Renal pelvis (tissue), 4 donors: Measurements from ENCODE around the gene ZNF609. TPM values are rescaled to one million over a fixed set of nuclear protein-coding genes. Genes with fewer than 3 reads are reported as not detected.
A peak's percentile ranks its signal among the peaks of the same experiment; 100 is the strongest.

ENCODE experiments used
- DNase-seq: peaks from one replicate; pipeline ENCODE4 v3.0.0-alpha.2; 2013
- polyA plus RNA-seq, 3 donors: library from polyadenylated mRNA; unstranded; fragments of 120-200 nt; gene quantifications; one replicate each; pipeline ENCODE4 v1.2.1, GENCODE V29; 2013; ENCODE audit not compliant: insufficient read length in 3 of 3

Gene ZNF609
- polyA plus RNA-seq, 3 donors, result 34.5 to 37.0 (median 34.9) TPM

DNA sequence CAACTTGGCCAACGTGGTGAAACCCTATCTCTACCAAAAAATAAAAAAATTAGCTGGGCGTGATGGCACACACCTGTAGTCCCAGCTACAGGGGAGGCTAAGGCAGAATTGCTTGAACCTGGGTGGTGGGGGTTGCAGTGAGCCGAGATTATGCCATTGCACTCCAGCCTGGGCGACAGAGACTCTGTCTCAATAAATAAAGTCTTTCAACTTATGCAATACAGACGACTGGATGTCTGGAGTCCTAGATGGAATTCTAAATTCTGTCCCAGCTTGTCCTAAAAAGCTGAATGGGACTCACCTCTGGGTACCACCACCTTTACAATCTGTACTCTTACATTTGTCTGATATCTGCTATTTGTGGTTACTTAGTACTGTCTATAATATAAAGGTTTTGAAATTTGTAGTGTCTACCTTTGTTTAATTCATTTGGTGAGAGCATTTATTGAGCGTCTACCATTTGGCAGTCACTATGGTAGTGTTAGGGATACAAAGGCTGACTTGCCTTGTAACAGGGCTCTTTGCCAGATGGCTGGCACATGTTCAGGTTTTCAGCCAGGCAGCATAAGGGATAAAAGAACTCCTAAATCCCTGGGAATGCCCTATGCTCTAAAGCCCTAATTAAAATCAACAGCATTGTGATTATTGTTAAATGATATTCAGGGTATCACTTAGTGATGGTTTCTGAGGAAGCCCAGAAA, 7.2 kb upstream of the ZNF609 start:
- DNase-seq, result no peak

- DNase-seq, result no peak
Observed at GRCh38 chr15:64453689-64454037, 6.7 kb upstream of the ZNF609 start.

DNA sequence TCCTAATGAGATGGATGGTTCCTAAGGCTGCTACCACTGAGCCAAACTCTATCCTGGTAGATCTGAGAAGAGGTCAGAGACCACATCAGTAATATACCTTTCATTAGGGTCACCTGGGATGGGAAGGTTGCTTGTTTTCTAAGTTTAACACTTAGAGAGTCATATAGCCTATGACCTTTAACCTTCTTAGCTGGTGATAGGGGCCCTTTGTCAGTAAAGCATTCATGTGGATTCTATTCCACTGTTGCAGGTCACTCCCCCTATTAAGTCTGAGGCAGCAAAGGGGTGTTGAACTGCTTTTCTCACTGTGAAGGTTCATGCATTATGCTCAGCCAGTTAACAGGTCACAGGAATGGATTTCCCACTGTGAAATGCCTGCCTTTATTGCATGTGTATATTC, 6.1 kb upstream of the ZNF609 start:
- DNase-seq, result no peak

- DNase-seq, result no peak
Observed at GRCh38 chr15:64455961-64456371, 4.4 kb upstream of the ZNF609 start.

- DNase-seq, result no peak
Observed at GRCh38 chr15:64456634-64457108, 3.7 kb upstream of the ZNF609 start.

DNA sequence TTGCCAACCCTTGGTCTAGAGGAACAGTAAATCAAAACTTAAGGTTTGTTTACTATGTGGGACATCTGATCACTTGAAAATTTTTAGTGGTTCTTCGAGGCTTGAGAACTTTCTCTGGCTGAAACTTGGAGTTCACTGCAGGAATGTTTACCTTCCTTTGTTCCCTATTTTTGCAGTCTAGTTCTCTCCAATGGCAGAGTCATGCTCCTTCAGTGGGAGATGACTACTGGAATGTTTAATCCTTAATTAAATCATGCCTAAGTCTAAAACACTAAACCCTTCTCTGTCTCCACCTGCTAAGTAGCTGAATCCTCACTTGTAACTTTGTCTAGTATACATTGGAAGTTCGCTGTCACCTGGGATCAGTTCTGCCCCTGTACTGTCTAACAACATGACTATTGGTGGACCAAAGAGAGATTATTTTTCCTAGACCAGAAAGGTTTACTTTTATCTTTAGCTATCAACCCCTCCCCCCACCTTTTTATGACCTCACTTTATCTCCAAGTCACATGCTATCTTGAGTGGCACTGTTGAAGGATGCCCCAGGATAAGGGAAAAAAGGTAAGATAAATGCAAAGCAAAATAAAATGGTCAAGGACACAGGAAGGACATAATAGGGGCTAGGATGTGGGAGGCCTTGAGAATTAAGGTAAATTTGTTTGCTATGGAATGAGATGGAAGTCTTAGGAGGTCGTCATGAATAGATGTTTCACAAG, 1.2 kb upstream of the ZNF609 start:
- DNase-seq, result no peak

DNA sequence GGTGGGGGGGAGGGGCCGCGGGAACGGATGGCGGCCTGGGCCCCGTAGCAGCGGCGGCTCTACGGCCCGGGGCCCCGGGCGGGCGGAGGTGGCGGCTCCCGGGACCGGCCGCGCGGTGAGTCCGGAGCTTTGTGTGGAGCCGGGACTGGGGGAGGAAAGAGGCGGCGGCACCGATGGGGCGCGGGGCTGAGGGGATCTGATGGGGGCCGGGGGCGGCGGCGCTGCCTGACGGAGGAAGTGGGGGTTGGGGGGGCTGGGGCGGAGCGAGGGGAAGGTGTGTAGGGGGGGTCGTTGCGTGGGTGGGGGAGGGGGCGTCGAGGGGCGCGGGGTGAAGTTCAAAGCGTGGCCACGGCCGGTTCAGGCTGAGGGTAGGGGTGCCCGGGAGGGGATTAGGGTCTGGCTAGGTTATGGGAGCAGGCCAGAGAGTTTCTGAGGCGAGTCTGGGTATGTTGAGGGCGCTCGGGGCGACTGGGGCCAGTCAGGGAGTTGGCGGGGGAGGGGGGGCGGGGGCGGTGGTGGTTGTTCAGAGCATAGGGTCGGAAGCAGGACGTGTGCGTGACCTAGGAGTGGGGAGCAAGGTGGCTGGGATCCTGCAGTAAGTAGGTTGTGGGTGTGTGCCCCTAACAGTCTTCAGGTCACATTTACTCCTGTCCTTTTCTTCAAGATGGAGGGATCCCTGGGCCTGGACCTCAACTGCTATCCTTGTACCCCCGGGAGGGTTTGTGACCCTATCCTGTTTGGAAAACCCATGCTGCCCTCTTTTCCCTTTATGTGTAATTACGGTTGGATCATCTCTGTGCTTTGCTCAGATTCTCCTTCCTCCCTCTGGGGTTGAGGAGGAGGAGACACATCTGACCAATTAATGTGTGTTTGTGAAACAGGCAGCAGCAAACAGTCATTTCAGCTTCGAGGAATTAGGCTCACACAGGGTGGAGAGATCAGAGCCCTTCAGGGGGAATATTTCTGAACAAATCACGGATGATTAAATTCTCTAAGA, 644 bp downstream of the ZNF609 start:
- DNase-seq, result peak; percentile 69

GRCh38 chr15:64461721-64462162, 1.4 kb downstream of the ZNF609 start:
- no peak for DNase-seq

- no peak for DNase-seq
Observed at GRCh38 chr15:64462492-64462891, 2.1 kb downstream of the ZNF609 start.

GRCh38 chr15:64464276-64465005, 4.1 kb downstream of the ZNF609 start:
- DNase-seq, result no peak

DNA sequence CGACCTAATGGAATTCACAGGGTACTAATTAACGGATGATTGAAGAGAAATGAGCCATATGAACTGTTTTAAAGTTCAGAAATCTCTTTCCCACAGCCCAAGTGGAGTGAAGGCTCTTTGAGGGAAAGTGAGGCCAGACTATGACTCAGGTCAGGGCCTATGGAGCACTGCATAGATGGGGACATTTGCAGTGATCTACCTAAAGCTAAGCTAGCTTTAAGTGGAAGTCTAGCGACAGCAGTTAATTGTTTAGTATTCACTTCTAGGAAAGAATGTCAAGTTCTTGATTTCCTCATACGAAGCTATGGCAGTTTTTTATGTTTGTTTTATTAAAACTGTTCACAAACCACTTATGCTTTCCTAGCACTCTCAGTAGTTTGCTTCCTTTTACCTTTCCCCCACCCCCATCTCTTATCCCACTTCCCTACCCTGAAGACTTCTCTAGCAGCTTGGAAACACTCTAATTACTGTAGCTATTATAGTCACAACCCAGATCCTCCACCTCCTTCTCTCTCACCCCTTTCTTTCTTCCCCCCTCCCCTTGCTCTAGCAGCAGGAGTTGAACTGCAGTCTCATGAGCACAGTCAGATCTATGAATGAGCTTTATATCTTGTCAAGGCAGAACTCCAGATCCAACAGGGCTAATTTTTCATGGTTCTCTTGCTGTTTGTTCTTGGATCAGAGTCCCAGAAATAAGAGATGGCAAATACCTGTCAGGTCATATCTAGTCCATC, 6.2 kb downstream of the ZNF609 start:
- DNase-seq, result no peak

- DNase-seq, result no peak
Observed at GRCh38 chr15:64472161-64472560, 11.8 kb downstream of the ZNF609 start.

DNA sequence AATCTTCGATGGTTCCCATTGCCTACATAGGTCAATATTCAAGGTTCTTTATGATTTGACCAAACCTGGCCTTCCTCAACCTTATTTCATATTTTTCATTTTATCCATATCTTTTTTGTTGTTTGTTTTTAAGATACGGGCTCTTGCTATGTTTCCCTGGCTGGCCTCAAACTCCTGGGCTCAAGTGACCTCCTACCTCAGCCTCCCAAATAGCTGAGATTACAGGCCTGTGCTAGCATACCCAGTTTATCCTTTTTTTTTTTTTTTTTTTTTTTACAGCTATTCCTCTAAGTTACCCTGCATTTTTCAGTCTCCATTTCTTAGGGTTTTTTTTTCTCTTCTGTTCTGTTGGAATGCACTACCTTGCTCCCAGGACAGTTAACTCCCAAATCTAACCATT, 14.5 kb downstream of the ZNF609 start:
- no peak for DNase-seq

DNA sequence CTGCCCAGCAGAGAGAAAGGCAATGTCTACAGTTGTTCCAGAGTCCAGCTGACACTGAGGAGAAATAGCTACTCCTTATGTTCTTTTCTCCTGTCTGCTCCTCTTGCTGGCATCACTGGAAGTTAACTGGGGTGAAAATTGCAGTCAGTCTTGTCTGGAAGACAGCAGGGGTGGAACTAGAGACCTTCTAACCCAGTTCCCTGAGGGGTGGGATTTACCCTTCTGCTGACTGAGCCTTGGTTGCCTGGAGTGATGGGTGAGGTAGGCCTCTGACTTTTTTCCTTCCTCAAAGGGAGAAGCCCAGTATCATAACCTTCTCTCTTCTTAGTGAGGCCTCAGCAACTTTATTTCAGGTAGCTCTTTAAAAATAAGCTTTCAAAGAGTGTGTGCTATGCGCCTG, 16.2 kb downstream of the ZNF609 start:
- DNase-seq, result no peak

- no peak for DNase-seq
Observed at GRCh38 chr15:64478863-64479262, 18.5 kb downstream of the ZNF609 start.

GRCh38 chr15:64480891-64481290, 20.5 kb downstream of the ZNF609 start:
- no peak for DNase-seq

- DNase-seq, result no peak
Observed at GRCh38 chr15:64483749-64484148, 23.4 kb downstream of the ZNF609 start.

DNA sequence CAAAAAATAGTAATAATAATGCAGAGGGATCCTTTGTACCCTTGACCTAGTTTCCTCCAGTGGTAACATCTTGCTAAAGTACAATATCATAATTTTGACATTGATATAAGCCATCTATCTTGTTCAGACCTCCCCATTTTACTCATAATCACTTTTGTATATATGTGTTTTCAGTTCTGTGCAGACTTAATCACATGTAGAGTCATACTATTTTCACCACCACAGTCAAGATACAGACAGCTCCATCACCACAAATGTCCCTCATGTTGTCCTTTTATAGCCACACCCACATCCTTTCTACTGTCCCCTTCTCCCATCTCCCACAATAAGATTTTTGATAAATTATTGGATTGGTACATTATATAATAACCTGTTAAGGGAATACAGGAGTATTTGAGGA, 25.4 kb downstream of the ZNF609 start:
- no peak for DNase-seq

DNA sequence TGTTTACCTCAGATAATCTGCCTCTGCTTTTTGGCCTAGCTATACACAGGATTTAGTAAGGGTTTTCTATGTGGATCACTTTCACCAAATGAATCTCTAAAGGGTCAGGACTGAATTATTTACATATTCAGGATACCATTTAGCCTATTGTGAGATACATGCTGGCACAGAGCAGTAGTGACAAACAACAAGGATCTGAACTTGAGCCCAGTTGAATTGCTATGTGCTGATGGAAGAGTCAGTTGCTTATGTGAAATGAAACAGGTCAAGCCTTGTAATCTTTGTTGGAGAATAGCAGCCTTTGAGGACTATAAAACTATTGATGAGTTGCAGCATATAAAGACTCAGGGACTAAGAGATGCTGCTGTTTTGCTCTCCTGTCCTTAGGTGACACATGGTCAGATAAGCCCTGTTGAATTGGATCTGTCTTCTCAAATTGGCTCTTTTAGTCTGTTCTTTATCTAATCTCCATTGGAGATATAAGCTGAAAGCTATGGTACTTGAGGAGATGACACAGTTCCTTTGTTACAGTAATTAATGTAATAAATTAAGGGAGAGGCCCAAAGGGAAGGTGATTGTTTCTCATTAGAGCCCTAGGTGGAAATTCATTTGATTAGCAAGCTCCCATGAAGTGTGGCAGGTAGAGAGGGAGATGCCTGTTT, 30.4 kb downstream of the ZNF609 start:
- no peak for DNase-seq

DNA sequence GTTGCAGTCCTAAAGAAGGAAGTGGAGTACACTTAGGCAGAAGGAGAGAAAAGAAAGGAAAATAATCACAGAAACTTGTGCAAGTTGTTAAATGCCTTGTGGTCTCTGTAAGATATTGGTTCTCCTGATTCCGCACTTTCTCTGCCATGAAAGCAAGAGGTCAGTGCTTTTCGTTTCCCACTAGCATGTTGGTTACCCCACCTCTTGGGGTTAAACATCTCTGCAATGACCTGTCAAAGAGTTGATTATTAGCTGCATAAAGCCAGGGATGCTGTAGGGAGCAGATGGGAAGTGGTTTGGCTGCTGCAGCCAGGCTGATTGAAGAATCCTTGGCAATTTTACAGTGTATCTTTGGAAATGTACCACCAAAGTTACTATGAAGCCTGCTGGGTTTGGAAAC, 33.3 kb downstream of the ZNF609 start:
- no peak for DNase-seq
